Thoracic aorta (tissue), 2 donors: Measurements from ENCODE around the gene PMEPA1. TPM values are rescaled to one million over a fixed set of nuclear protein-coding genes. Genes with fewer than 3 reads are reported as not detected.

ENCODE experiments used
- ATAC-seq: fragments of 150-250 bp; one replicate; pipeline ENCODE4 v1.8.0; 2017; ENCODE audit warnings: low read depth; ENCODE audit not compliant: insufficient number of reproducible peaks, low FRiP score
- DNase-seq: peaks from one replicate; pipeline ENCODE4 v3.0.0-alpha.2; 2020; ENCODE audit warnings: low spot score
- H3K27ac ChIP-seq, 2 donors: fragments of 200-600 bp; sonication (generic); 1 replicate in 1 of 2; 2 replicates in 1 of 2; pipeline ENCODE4 v1.5.1; 2016; ENCODE audit warnings: mild to moderate bottlenecking in 2 of 2, moderate library complexity in 2 of 2
- H3K27me3 ChIP-seq: fragments of 200-600 bp; sonication (generic); replicated peaks from 2 replicates; pipeline ENCODE4 v1.6.0; 2016; ENCODE audit warnings: mild to moderate bottlenecking; ENCODE audit not compliant: insufficient read depth
- H3K36me3 ChIP-seq: fragments of 200-600 bp; sonication (generic); one replicate; pipeline ENCODE4 v1.5.1; 2016
- H3K4me1 ChIP-seq, 2 donors: fragments of 200-600 bp; sonication (generic); 1 replicate in 1 of 2; 2 replicates in 1 of 2; pipeline versions ENCODE4 v1.5.1 to v1.6.0; 2016; ENCODE audit warnings: low read depth in 2 of 2, mild to moderate bottlenecking in 1 of 2; ENCODE audit not compliant: control insufficient read depth in 1 of 2
- H3K4me3 ChIP-seq: fragments of 200-600 bp; sonication (generic); 2 replicates; pipeline ENCODE4 v1.5.1; 2016; ENCODE audit warnings: mild to moderate bottlenecking
- H3K9me3 ChIP-seq: fragments of 200-600 bp; sonication (generic); 2 replicates; pipeline ENCODE4 v1.5.1; 2016
- total RNA-seq, 2 donors: library from RNA; depleted of rRNA; stranded (reverse); fragments of >200 nt; gene quantifications; one replicate each; pipeline versions ENCODE4 v1.1.0 to v1.2.3, GENCODE V29; 2016
- TF ChIP-seq, protein P1 (sequence below): fragments of 200-600 bp; sonication (generic); IDR thresholded peaks from one replicate; pipeline ENCODE4 v1.5.1; 2019; ENCODE audit warnings: antibody characterized with exemption

PMEPA1 gene
- total RNA-seq, 2 donors from 2014 or later: 68.4 to 104 TPM

- H3K36me3 ChIP-seq: peaks cover 50% of the 10 kb centered on the region
- H3K4me3 ChIP-seq: no peak overlapping the region
- peak overlapping the region in 1 of 2 donors; percentile 18 for H3K27ac ChIP-seq
- peaks cover 6 to 60% of the 10 kb centered on the region in 2 donors for H3K4me1 ChIP-seq
- DNase-seq (peak; percentile 1), ATAC-seq (no peak)
- H3K9me3 ChIP-seq: no peaks in the 10 kb centered on the region
- TF ChIP-seq, protein P1, sequence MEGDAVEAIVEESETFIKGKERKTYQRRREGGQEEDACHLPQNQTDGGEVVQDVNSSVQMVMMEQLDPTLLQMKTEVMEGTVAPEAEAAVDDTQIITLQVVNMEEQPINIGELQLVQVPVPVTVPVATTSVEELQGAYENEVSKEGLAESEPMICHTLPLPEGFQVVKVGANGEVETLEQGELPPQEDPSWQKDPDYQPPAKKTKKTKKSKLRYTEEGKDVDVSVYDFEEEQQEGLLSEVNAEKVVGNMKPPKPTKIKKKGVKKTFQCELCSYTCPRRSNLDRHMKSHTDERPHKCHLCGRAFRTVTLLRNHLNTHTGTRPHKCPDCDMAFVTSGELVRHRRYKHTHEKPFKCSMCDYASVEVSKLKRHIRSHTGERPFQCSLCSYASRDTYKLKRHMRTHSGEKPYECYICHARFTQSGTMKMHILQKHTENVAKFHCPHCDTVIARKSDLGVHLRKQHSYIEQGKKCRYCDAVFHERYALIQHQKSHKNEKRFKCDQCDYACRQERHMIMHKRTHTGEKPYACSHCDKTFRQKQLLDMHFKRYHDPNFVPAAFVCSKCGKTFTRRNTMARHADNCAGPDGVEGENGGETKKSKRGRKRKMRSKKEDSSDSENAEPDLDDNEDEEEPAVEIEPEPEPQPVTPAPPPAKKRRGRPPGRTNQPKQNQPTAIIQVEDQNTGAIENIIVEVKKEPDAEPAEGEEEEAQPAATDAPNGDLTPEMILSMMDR: no peak
- H3K27me3 ChIP-seq: no peaks in the 10 kb centered on the region
Measured at GRCh38 chr20:57656252-57656820, 53.5 kb downstream of the PMEPA1 start.

DNA sequence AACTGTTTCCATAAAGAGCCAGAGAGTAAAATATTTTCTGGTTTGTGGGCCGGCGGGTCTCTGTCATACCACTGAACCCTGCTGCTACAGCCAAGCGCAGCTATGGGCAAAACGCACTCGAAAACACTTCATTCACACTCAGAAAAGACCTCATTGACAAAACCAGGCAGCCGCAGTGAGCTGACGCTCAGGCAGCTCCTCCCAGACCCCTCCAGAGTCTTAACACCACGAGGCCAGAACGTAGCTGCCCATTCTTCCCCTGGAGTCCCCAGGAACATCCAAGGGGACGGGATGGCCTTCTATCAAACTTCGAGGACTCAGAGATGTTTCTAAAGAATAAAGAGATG, 54.0 kb downstream of the PMEPA1 start:
- TF ChIP-seq, protein P1: no peak
- Histone ChIP-seq H3K9me3 (no peaks in the 10 kb centered on the region), H3K36me3 (peaks cover 51% of the 10 kb centered on the region), H3K27me3 (no peaks in the 10 kb centered on the region), H3K4me3 (no peak overlapping the region), H3K27ac (no peak overlapping the region), H3K4me1 (peaks cover 3 to 55% of the 10 kb centered on the region in 2 donors)
- DNase-seq (no peak), ATAC-seq (no peak)

DNA sequence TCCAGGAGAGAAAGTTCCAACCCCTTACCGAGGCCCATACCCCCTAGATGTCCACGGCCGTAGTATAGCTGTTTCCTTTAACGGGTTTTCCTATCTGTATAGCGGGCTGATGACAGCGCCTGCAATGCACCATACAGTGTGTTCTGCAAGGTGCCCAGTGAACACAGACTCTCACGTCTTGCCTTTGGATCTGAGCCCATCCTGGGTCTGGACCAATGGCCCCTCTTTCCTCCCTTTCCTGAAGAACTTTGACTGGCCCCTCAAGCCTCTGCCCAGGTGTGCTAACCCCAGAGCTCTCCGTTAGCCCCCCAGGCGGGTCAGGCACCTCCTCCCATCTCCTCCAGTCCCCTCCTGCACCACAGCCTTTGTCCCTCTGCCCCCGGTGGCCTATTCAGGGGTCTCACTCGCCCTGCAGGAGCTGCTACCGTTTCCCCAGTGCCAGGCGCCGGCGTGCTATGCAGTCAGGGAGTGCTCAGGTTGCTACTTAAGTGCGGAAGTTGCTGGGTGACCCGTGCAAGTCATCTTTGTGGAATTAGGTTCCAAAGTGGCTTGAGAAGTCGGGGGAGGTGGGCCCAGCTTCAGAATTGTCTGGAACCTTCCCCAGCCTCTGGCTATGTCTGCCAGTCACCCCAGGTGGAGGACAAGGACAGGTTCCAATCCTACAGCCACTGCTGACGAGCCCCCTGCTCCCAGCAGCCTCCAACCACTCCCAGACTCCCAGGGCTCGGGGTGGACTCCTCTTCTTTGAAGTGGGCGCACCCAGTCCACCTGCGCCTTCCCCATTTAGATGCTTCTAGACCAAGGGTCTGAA, 54.6 kb downstream of the PMEPA1 start:
- H3K27ac ChIP-seq: no peak overlapping the region
- DNase-seq: peak; percentile 1

DNA sequence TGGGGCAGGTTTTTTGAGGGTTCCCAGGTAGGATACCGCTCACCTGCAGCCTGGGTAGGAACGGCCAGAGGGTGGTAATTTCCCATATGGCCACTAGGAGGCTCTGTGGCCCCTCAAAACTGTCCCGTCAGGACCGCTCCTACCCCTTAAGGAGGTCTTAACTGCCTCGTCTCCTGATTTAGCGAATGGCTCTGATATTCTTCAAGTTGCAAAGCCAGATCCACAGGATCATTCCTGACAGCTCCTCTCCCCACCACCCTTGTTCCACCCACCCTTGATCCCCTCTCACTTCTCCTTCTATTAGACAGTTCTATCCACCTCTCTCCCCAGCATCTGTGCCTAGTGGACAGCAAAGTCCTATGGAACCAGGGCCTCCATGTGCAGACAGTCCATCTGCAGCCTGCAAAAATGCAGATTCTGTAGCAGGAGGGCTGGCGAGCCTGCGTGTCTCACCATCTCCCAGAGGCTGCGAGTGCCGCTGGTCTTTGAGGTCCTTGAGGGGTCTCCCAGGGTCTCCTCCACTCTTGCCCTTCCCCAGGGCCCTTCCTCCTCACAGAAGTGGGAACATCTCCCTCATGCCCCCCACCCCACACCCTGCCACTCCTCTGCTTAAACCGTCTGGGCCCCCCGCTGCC, 55.3 kb downstream of the PMEPA1 start:
- Histone ChIP-seq H3K27me3 (no peaks in the 10 kb centered on the region), H3K4me1 (peaks cover 3 to 42% of the 10 kb centered on the region in 2 donors), H3K4me3 (no peak overlapping the region), H3K36me3 (peaks cover 52% of the 10 kb centered on the region), H3K27ac (no peak overlapping the region), H3K9me3 (no peaks in the 10 kb centered on the region)
- ATAC-seq: peak; percentile 40
- no peak for DNase-seq
- TF ChIP-seq, protein P1: peak; percentile 95

More for the DNA sequence above, 54.6 kb downstream of the PMEPA1 start:
- Histone ChIP-seq H3K9me3 (no peaks in the 10 kb centered on the region), H3K27me3 (no peaks in the 10 kb centered on the region), H3K36me3 (peaks cover 57% of the 10 kb centered on the region), H3K4me1 (peaks cover 3 to 49% of the 10 kb centered on the region in 2 donors), H3K4me3 (no peak overlapping the region)
- TF ChIP-seq, protein P1: no peak
- ATAC-seq: no peak

DNA sequence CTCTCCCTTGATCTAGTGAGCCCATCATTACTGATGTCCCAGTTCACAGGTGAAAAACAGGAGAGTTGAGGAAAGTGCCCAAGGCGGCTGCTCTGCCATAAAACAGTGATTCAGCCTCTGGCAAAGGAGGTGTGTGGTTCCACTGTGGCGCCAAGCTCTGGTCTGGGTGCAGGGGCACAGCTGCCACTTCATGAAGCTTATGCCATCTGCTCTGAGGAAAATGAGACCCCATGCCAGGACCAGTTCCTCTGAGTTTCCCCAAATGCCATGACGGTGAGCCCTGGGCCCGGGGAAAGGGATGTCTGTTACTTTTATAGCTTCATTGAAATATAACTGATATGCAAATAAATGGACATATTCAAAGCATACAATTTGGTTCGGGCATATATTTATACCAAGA, 55.9 kb downstream of the PMEPA1 start:
- DNase-seq: no peak
- TF ChIP-seq, protein P1: no peak
- H3K36me3 ChIP-seq: peaks cover 47% of the 10 kb centered on the region

More for the DNA sequence above, 55.9 kb downstream of the PMEPA1 start:
- Histone ChIP-seq H3K9me3 (no peaks in the 10 kb centered on the region), H3K27ac (no peak overlapping the region), H3K4me1 (peaks cover 3 to 42% of the 10 kb centered on the region in 2 donors), H3K27me3 (no peaks in the 10 kb centered on the region), H3K4me3 (no peak overlapping the region)
- no peak for ATAC-seq
